ENCODE measurements around the gene CES4A.
"Not testable (repeated sequence)": the region's sequence is repeated elsewhere in the genome, so short reads cannot be mapped to it uniquely, and the experiment has no call there.

The CES4A gene

GRCh38 chr16:67024384-67025209 lies 36.2 kb downstream of the CES4A start:
- DNase-seq = no peak

GRCh38 chr16:67025210-67025550 lies 36.8 kb downstream of the CES4A start:
- DNase-seq = no peak

GRCh38 chr16:67026570-67026969 lies 38.2 kb downstream of the CES4A start:
- no peak for DNase-seq

GRCh38 chr16:67027046-67027445 lies 38.7 kb downstream of the CES4A start:
- DNase-seq = no peak

- no peak for DNase-seq
These were observed 39.8 kb downstream of the CES4A start for GRCh38 chr16:67028167-67028695.

GRCh38 chr16:67028696-67029253 lies 40.4 kb downstream of the CES4A start, which contains the start of gene CBFB:
Gene CBFB (plus strand): TSS chr16:67029149. CDS start chr16:67029408, 259 bp downstream.
- peak; percentile 94 for DNase-seq

GRCh38 chr16:67029254-67030096 lies 41.1 kb downstream of the CES4A start:
- peak; percentile 42 for DNase-seq

- no peak for DNase-seq
These were observed 42.0 kb downstream of the CES4A start for GRCh38 chr16:67030221-67030962.

- no peak for DNase-seq
These were observed 46.1 kb downstream of the CES4A start for GRCh38 chr16:67034487-67034886.

GRCh38 chr16:67035364-67035763 lies 47.0 kb downstream of the CES4A start:
- no peak for DNase-seq

- DNase-seq = no peak
These were observed 47.9 kb downstream of the CES4A start for GRCh38 chr16:67036323-67036741.

GRCh38 chr16:67039260-67040020 lies 51.1 kb downstream of the CES4A start:
- no peak for DNase-seq

- DNase-seq = no peak
These were observed 51.8 kb downstream of the CES4A start for GRCh38 chr16:67040166-67040565.

GRCh38 chr16:67040906-67041305 lies 52.5 kb downstream of the CES4A start:
- no peak for DNase-seq

- DNase-seq = not testable (repeated sequence)
These were observed 53.1 kb downstream of the CES4A start for GRCh38 chr16:67041520-67041919.

GRCh38 chr16:67043420-67043819 lies 55.0 kb downstream of the CES4A start:
- no peak for DNase-seq

GRCh38 chr16:67050796-67051195 lies 62.4 kb downstream of the CES4A start:
- no peak for DNase-seq

GRCh38 chr16:67052399-67052798 lies 64.0 kb downstream of the CES4A start:
- no peak for DNase-seq

- DNase-seq = no peak
These were observed 65.5 kb downstream of the CES4A start for GRCh38 chr16:67053767-67054334.

GRCh38 chr16:67054901-67055300 lies 66.5 kb downstream of the CES4A start:
- no peak for DNase-seq

- no peak for DNase-seq
These were observed 67.5 kb downstream of the CES4A start for GRCh38 chr16:67055712-67056487.
